SK-N-SH treated with all-trans-retinoic acid at 6 μM for 48 hours (cell line): ENCODE data around the gene PRICKLE1.

ENCODE experiments used
- ATAC-seq: fragments of 200-7000 bp; cut with Tn5 transposase; 3 replicates; pipeline ENCODE4 v1.9.1; 2020; ENCODE audit warnings: mild to moderate bottlenecking, moderate library complexity
- ARNTL ChIP-seq: fragments of 450-650 bp; formaldehyde crosslinking; IDR thresholded peaks from 2 replicates; pipeline ENCODE4 v1.5.0; 2020; ENCODE audit warnings: low read depth, mild to moderate bottlenecking, moderate library complexity, borderline replicate concordance
- BACH2 ChIP-seq: fragments of 250-450 bp; sonication (Bioruptor Pico); IDR thresholded peaks from 2 replicates; pipeline ENCODE4 v1.9.0; 2021; ENCODE audit warnings: mild to moderate bottlenecking, borderline replicate concordance
- CSDC2 ChIP-seq: fragments of 250-450 bp; sonication (Bioruptor Pico); IDR thresholded peaks from 2 replicates; pipeline ENCODE4 v1.5.0; 2020; ENCODE audit warnings: mild to moderate bottlenecking, moderate library complexity
- CSRNP3 ChIP-seq: fragments of 250-450 bp; sonication (Bioruptor Pico); IDR thresholded peaks from 2 replicates; pipeline ENCODE4 v1.5.1; 2021; ENCODE audit warnings: mild to moderate bottlenecking, moderate library complexity
- ESRRG ChIP-seq: fragments of 250-450 bp; sonication (Bioruptor Pico); IDR thresholded peaks from 2 replicates; pipeline ENCODE4 v1.6.1; 2021; ENCODE audit warnings: mild to moderate bottlenecking
- GLIS3 ChIP-seq: fragments of 250-450 bp; sonication (Bioruptor Pico); IDR thresholded peaks from 2 replicates; pipeline ENCODE4 v1.5.0; 2020; ENCODE audit warnings: mild to moderate bottlenecking, moderate library complexity
- ISL1 ChIP-seq: fragments of 250-450 bp; sonication (Bioruptor Pico); IDR thresholded peaks from 2 replicates; pipeline ENCODE4 v2.1.2; 2022; ENCODE audit warnings: mild to moderate bottlenecking, moderate library complexity
- PATZ1 ChIP-seq: fragments of 250-450 bp; sonication (Bioruptor Pico); IDR thresholded peaks from 2 replicates; pipeline ENCODE4 v1.8.0; 2020; ENCODE audit warnings: mild to moderate bottlenecking, moderate library complexity, borderline replicate concordance
- POU6F1 ChIP-seq: fragments of 250-450 bp; sonication (Bioruptor Pico); IDR thresholded peaks from 2 replicates; pipeline ENCODE4 v1.8.0; 2021; ENCODE audit warnings: low read depth, mild to moderate bottlenecking, moderate library complexity, borderline replicate concordance
- PPARA ChIP-seq: fragments of 250-450 bp; sonication (Bioruptor Pico); IDR thresholded peaks from 2 replicates; pipeline ENCODE4 v1.5.0; 2020; ENCODE audit warnings: mild to moderate bottlenecking, borderline replicate concordance
- RARB ChIP-seq: fragments of 250-450 bp; sonication (Bioruptor Pico); IDR thresholded peaks from 2 replicates; pipeline ENCODE4 v1.8.0; 2021; ENCODE audit warnings: mild to moderate bottlenecking, moderate library complexity
- SNAI2 ChIP-seq: fragments of 250-450 bp; sonication (Bioruptor Pico); IDR thresholded peaks from 2 replicates; pipeline ENCODE4 v1.5.0; 2020; ENCODE audit warnings: mild to moderate bottlenecking, moderate library complexity
- TCF4 ChIP-seq: fragments of 250-450 bp; sonication (Bioruptor Pico); IDR thresholded peaks from 2 replicates; pipeline ENCODE4 v1.8.0; 2021; ENCODE audit warnings: mild to moderate bottlenecking, moderate library complexity, borderline replicate concordance
- ZC3H10 ChIP-seq: fragments of 250-450 bp; sonication (Bioruptor Pico); IDR thresholded peaks from 2 replicates; pipeline ENCODE4 v1.5.1; 2021; ENCODE audit warnings: mild to moderate bottlenecking, moderate library complexity
- ZFP30 ChIP-seq: fragments of 450-650 bp; formaldehyde crosslinking; IDR thresholded peaks from 2 replicates; pipeline ENCODE4 v1.5.0; 2022; ENCODE audit warnings: mild to moderate bottlenecking, moderate library complexity
- ZNF70 ChIP-seq: fragments of 450-650 bp; formaldehyde crosslinking; IDR thresholded peaks from 2 replicates; pipeline ENCODE4 v1.5.0; 2020; ENCODE audit warnings: mild to moderate bottlenecking, moderate library complexity
- ZNF8 ChIP-seq: fragments of 450-650 bp; formaldehyde crosslinking; IDR thresholded peaks from 2 replicates; pipeline ENCODE4 v1.5.0; 2020; ENCODE audit warnings: mild to moderate bottlenecking, moderate library complexity
- TF ChIP-seq, protein P1 (sequence below): fragments of 250-450 bp; sonication (Bioruptor Pico); IDR thresholded peaks from 2 replicates; pipeline ENCODE4 v1.5.0; 2020; ENCODE audit warnings: mild to moderate bottlenecking, moderate library complexity
- TF ChIP-seq, protein P2 (sequence below): fragments of 250-450 bp; sonication (Bioruptor Pico); IDR thresholded peaks from 2 replicates; pipeline ENCODE4 v1.5.1; 2020; ENCODE audit warnings: low read depth, mild to moderate bottlenecking, moderate library complexity

Gene PRICKLE1

GRCh38 chr12:42539696-42540095 is 49.9 kb downstream of the PRICKLE1 start:
- no peak for ATAC-seq
- TF ChIP-seq TCF4 (no peak), ZNF8 (CRISPR knock-in tag) (no peak), GLIS3 (CRISPR knock-in tag) (no peak), BACH2 (CRISPR knock-in tag) (no peak), ARNTL (CRISPR knock-in tag) (no peak), PPARA (CRISPR knock-in tag) (no peak), ZFP30 (no peak), ZNF70 (CRISPR knock-in tag) (no peak), POU6F1 (CRISPR knock-in tag) (no peak), ESRRG (CRISPR knock-in tag) (no peak), CSRNP3 (CRISPR knock-in tag) (no peak), SNAI2 (CRISPR knock-in tag) (no peak), RARB (no peak), ZC3H10 (CRISPR knock-in tag) (no peak), ISL1 (CRISPR knock-in tag) (no peak)
- TF ChIP-seq, protein P1, sequence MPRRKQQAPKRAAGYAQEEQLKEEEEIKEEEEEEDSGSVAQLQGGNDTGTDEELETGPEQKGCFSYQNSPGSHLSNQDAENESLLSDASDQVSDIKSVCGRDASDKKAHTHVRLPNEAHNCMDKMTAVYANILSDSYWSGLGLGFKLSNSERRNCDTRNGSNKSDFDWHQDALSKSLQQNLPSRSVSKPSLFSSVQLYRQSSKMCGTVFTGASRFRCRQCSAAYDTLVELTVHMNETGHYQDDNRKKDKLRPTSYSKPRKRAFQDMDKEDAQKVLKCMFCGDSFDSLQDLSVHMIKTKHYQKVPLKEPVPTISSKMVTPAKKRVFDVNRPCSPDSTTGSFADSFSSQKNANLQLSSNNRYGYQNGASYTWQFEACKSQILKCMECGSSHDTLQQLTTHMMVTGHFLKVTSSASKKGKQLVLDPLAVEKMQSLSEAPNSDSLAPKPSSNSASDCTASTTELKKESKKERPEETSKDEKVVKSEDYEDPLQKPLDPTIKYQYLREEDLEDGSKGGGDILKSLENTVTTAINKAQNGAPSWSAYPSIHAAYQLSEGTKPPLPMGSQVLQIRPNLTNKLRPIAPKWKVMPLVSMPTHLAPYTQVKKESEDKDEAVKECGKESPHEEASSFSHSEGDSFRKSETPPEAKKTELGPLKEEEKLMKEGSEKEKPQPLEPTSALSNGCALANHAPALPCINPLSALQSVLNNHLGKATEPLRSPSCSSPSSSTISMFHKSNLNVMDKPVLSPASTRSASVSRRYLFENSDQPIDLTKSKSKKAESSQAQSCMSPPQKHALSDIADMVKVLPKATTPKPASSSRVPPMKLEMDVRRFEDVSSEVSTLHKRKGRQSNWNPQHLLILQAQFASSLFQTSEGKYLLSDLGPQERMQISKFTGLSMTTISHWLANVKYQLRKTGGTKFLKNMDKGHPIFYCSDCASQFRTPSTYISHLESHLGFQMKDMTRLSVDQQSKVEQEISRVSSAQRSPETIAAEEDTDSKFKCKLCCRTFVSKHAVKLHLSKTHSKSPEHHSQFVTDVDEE = no peak
- TF ChIP-seq, protein P2, sequence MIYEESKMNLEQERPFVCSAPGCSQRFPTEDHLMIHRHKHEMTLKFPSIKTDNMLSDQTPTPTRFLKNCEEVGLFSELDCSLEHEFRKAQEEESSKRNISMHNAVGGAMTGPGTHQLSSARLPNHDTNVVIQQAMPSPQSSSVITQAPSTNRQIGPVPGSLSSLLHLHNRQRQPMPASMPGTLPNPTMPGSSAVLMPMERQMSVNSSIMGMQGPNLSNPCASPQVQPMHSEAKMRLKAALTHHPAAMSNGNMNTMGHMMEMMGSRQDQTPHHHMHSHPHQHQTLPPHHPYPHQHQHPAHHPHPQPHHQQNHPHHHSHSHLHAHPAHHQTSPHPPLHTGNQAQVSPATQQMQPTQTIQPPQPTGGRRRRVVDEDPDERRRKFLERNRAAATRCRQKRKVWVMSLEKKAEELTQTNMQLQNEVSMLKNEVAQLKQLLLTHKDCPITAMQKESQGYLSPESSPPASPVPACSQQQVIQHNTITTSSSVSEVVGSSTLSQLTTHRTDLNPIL (CRISPR knock-in tag) = no peak

GRCh38 chr12:42538203-42538602 is 51.3 kb downstream of the PRICKLE1 start:
- ATAC-seq = no peak
- TF ChIP-seq PATZ1 (CRISPR knock-in tag) = no peak
- TF ChIP-seq TCF4 = no peak
- no peak for TF ChIP-seq POU6F1 (CRISPR knock-in tag)
- TF ChIP-seq ZFP30 = no peak
- TF ChIP-seq ARNTL (CRISPR knock-in tag) = no peak
- no peak for TF ChIP-seq ZNF70 (CRISPR knock-in tag)
- no peak for TF ChIP-seq CSRNP3 (CRISPR knock-in tag)
- no peak for TF ChIP-seq CSDC2 (CRISPR knock-in tag)
- no peak for TF ChIP-seq ESRRG (CRISPR knock-in tag)
- TF ChIP-seq ISL1 (CRISPR knock-in tag) = no peak
- no peak for TF ChIP-seq SNAI2 (CRISPR knock-in tag)
